HG02798 (cell line): Measurements from ENCODE around the gene MDFIC.

Experiments used
- ATAC-seq: cut with Tn5 transposase; IDR thresholded peaks from one replicate; pipeline ENCODE4 v1.9.1; 2021; ENCODE audit warnings: mild to moderate bottlenecking; ENCODE audit not compliant: unreplicated experiment, poor library complexity

The MDFIC gene

DNA sequence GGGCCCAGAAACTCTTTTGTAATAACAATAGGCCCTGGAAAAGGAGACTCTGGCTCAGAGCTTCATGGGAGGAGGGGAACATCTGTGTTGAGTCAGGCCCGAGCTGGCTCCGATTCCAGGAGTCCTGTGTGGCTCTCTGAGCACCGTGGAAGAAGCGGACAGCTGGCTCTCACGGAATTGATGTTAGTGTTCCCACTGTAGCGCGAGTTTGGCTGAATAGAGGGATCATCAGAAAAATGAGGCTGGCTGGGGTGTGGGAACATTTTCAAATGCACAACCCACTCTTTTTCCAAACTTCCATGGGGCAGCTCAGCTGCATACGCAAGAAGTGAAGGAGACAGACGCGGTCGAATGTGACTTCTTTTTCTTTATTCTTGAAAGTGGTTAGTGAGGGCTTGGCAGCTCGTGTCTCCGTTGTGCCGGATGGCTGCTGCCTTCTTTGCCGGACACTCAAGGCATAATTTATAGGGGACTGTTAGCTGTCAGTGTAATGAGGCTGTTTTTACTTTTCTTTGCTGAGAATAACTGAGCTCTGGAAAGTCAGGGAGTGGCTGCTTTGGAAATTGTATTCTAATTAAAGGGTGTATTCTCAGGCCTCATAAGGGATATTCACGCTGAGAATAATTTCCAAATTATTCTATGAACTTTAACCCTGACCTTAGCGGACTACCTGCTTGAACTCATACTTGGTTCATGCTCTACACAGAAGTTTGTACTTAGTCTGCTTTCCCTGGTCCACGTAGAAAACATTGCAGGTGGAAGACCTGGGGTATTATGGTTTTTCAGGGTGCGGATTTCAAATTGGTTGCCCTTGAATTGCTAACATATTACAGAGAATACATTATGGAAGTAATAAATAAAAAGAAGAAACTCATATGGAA, 23.1 kb downstream of the MDFIC start:
- ATAC-seq, result no peak

DNA sequence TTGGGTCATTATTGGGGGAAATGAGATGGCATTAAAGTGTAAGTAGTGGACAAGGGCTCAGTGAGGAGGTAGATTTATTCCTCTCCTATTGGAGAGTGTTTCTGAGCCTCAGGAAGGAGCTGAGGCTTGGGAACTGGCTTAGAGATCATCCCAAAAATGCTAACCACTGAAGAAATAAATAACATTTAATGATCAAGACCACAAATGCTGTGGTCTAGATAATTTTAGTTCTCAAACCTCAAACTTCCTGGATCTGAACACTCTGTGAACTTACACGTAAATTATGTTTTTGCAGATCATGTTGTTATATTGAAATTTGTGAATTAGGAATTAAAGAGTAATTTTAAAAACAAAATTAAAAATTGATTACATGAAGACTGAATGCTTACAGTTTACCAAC, 27.3 kb downstream of the MDFIC start:
- ATAC-seq, result no peak

DNA sequence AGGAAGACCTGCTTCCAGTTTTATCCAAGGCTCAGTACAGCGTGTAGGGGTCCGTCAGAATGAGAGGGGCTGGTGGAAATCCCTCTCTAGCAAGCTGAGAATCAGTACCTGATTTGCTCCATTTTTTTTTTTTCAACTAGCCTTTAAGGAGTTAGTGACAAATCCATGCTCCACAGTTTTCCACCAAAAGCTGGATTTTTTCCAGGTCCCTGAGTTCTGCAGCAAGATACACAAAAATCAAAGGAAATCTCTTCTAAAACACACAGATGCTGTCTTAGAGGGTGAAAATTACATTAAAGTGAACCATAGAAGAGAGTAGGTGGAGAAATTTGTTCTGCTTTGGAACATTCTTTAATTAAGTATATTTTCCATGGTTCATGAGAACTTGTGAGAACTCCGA, 30.4 kb downstream of the MDFIC start:
- ATAC-seq, result no peak

DNA sequence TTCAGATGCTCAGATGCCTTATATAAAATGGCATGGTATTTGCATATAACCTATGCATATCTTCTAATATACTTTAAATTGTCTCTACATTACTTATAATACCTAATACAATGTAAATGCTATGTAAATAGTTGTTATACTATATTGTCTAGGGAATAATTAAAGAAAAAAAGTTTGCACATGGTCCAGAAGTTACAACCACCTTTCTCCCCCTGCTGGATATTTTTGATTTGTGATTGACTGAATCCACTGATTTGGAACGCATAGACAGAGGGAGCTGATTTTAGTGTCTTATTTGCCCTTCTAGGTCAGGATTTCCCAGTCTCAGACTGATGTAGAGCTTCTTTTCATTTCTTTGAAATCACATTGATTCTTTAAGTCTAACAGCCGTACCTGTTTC, 31.8 kb downstream of the MDFIC start:
- ATAC-seq, result no peak

DNA sequence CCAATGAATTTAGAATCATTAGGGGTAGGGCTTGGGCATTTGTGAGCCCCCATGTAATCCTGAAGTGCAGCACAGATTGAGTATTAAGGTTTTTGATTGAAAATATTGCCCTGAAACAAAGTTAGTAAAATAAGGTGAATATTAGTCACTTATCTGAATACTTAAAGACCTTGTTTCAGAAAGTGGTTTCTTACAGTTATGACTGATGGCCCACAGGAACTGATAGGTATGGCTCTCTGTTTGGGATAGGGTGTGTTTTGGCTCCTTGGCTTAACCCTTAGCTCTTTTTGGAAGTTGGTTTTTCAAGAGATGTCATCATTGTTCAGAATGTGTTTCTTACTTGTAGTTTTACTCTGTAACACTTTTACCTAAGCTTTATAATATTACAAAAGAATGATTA, 34.8 kb downstream of the MDFIC start:
- ATAC-seq, result peak; percentile 38

DNA sequence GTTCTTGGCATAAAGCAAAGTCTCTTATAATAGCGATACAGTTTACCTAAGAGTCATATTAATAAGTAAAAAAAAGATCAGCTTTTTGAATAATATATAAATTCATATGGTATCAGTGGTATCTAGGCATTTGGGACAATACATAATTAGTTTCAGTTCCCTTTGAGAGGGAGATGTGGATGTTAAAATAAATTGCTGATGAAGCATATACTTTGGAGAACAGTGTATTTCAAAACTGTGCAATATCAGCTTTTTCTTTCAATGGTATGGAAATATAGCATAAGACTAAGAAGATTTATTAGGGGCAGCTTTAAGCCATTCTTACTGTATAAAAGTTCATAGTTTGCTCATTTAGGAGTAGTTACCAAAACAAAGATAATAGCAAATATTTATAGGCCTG, 35.5 kb downstream of the MDFIC start:
- ATAC-seq, result no peak

DNA sequence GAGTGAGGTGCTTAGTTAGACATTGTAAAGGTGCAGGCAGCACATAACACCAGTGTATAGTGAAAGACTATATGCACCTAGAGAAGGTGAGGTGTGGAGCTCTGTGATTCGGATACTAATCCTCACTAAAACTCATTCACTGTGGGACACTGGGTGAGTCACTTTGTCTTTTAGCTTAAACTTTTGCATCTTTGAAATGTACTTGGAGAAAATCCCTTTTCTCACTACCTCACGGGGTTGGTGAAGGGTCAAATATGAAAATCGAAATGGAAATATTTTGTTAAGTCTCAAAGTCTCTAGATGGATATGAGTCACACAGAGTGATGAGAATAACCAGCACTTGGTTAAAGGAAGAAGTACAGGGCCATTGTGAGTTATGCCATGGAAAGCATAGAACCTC, 38.0 kb downstream of the MDFIC start:
- ATAC-seq, result peak; percentile 77

DNA sequence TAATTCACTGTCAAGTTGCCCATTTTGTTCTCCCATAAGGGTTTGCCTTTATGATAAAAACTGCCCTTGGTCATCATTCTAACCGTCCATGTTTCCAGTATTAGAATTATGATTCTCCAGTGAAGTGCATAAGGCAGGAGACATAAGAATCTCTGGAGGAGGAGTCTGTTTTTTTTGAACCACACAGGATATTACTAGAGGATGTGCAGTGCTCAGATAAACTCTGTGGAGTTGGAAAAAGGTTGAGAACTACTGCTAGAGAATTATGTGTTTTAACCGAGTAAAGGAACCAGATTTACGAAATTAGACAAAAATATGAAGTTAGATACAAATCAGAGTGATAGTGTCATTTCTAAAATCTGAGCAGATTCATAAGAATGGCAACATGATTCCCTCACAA, 40.5 kb downstream of the MDFIC start:
- ATAC-seq, result no peak

DNA sequence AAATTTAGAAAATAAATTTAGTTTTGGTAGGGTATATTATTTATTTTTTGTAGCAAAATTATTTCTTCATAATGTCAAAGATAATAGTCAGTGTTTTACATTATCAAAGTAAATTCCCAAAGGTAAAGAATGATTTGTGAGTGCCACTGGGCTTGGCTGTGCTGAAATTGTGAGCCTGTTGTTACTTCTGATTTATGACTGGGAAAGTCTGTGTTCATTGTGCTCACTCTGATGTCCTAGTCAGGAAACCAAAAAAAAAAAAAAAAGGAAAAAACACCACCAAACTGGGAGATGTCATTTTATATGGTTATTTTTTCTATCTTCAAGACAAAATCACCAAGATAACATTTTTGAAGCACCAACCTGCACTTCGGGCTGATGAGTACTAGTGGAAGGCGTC, 44.3 kb downstream of the MDFIC start:
- ATAC-seq, result no peak

DNA sequence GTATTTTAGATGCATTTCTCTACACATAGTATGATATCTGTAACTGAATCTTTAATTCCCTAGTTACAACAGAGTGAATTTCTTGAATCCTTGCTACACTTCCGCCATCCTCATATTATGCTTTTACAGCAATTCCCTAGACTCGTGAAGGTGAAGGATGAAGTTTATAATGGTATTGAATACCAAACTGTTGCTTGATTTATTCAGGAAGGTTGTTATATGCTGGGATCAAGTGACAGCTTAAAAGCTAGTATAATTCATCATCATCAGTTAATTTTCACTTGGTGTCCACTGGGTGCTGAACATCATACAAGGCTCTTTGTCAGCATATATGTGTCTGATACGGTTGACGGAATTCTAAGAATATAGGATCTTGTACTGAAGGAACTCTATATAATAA, 47.2 kb downstream of the MDFIC start:
- no peak for ATAC-seq

DNA sequence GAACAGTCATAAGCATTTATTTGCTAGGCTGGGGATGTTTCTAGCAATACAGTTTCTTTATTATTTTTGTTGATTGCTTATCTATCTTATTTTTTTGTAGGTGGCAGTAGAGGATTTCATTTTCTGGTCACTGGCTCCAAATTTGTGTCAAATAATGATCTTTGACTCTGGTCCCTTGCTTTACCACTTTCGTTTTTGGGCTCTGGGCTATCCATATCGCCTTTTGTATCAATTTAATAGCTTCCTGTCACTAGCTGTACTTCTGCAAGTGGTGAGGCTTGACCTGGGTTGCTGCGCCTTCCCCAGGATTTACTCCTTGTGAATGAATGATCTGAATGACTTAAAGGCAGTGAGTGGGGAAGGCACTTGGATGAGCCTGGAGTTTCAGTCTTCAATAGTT, 48.4 kb downstream of the MDFIC start:
- no peak for ATAC-seq

DNA sequence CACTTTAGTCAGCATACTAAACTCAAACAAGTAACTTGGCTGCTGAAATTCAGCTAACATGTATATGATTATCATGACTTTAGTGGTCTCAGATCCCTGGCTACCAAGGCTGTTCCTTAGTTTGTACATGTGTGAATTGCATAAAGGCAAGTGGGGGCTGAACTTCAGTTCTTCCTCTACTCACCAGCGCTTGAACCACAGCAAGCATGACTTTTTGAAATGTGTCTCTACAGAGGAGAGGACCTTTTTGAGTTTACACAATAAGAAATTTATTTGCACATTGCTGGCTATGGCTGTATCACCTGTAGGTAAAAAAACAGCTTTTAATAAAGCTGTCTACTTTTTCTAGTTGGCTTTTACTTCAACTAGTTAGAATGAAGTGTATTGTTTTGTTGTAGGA, 48.8 kb downstream of the MDFIC start:
- ATAC-seq, result no peak

DNA sequence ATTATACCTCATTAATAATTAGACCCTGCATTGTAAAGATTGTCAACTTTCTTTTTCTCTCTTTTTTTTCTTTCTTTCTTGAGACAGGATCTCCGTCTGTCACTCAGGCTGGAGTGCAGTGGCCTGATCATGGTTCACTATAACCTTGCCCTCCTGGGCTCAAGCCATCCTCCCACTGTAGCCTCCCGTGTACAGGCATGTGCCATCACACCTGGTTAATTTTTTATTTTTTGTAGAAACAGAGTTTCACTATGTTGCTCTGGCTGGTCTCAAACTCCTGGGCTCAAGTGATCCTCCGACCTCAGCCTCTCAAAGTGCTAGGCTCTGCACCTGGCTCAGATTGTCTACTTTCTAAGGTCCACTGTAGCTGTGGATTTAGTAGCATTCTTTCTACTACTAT, 50.7 kb downstream of the MDFIC start:
- ATAC-seq, result no peak

DNA sequence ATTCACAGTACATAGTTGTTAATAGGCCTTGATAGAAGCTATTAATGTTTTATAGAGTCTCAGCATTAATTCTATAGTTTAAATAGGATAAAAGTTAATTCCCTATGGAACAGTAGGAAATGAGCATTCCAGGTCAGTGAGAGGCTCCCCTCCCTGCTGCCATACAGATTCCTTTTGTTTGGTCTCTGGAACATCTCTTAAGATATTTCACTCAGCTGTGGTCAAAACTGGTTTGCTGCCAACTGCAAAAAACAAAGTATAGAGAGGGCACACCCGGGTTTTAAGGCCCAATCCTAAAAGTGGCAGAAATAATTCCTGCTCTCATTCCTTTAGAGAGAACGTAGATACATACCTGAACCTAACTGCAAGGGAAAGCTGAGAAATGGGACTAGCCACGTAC, 51.3 kb downstream of the MDFIC start:
- ATAC-seq, result no peak

DNA sequence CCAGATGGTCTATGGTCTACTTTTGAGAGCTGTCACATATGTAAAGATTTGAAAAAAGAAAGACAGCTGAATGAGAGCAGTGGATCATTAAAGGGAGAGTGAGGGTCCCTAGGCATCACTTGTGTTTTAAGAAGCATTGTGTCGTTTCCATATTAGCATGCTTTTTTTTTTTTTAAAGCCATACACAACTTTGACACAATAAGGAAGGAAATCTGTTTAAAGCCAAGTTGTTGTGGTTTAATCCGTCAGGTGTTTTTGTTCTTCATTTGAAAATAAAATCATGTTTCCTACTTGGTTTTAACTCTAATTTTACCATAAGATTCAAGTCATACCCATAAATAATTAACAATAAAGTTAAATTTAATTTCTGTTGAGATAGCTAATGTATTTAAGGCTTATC, 53.5 kb downstream of the MDFIC start:
- ATAC-seq, result no peak

DNA sequence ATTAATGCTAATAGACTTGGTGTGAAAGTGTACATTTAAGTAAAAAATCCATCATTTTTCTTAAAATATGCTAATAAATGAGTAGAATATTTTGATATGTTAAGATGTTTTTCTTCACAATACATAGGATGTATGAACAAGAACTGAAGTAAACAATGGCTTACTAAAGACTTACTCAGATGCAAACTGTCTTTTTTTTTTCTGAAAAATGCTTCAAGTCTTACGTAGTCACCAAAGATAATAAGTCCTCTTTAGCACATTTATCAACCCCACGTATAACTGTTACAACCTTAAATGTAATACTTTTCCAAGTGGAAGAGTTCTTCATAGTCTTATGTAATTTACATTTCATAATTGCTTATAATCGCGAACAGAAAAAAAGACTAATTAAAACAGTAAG, 54.8 kb downstream of the MDFIC start:
- ATAC-seq, result no peak

DNA sequence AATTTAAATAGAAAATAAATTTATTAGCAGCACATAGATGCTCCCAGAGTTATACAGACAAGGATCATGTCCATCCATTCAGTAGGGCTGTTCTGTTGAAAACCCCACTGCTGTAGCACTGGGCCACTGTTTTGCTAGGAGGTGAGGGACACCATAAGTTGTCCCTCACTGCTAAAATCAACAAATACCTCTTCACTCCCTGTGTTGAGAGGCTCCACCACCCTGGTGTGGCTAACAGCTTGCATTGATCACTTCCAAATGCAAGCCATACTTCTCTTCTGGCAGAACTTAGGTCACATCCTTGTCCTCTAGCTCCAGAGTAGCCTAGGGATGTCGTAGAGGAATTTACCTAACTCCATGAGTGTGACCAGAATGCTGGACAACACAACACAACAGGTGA, 55.4 kb downstream of the MDFIC start:
- ATAC-seq, result no peak

DNA sequence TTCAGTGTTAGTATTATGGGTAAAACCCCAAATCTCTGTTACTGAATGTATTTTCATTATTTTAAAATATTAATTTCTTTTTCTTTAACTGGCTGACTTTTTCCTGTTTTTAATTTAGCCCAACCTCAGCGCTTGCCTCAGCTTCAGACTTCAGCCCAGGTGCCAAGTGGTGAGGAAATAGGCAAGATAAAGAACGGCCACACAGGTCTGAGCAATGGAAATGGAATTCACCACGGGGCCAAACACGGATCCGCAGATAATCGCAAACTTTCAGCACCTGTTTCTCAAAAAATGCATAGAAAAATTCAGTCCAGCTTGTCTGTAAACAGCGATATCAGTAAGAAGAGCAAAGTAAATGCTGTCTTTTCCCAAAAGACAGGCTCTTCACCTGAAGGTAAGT, 57.5 kb downstream of the MDFIC start:
- no peak for ATAC-seq

DNA sequence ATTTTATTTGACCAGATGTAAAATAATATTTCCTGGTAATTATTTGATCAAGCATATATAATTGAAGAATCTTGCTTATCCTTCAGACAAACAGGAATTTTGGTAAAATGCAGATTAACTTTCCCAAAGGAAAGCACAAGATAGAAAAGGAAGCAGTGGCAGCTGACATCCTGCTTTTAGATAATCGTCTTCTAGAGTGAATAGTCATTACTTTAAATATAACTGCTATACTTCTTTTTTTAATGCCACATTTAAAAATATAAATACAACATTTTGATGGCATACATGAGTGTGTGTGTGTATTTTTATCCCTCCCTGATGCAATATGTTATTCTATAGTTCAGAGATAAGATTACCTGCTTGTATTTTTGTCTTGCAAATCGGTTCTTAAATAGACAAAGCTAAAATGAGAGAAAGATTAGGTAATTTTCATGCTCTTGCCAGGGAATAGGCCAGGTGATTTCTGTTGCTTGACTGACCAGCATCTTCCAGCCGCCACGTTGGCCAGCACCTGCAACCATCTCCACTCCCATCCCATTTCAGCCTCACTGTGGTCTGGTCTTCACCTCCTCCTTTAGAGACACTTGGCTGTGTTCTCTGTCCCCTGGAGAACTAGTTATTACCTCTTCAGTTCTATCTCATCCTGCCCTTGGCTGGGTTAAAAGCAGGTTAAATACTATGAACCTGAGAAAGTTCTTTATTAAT, 58.1 kb downstream of the MDFIC start:
- ATAC-seq, result no peak

DNA sequence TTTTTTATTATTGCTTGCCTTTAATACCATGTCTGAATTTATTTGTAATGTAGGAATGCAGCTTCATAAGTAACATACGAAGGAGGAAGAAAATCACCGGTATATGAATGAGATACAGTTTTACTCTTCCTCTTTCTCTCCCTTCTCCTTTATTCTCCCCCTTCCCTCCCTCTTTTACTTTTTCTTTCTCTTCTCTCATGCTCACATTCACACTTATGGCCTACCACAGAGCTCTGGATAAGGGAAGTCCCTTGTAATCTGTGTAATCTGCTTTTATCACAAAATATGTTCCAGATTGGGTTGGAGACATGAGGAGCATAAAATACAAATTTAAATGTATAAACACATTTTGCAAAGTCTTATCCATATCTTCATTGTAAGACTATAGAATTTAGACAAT, 59.4 kb downstream of the MDFIC start:
- no peak for ATAC-seq

DNA sequence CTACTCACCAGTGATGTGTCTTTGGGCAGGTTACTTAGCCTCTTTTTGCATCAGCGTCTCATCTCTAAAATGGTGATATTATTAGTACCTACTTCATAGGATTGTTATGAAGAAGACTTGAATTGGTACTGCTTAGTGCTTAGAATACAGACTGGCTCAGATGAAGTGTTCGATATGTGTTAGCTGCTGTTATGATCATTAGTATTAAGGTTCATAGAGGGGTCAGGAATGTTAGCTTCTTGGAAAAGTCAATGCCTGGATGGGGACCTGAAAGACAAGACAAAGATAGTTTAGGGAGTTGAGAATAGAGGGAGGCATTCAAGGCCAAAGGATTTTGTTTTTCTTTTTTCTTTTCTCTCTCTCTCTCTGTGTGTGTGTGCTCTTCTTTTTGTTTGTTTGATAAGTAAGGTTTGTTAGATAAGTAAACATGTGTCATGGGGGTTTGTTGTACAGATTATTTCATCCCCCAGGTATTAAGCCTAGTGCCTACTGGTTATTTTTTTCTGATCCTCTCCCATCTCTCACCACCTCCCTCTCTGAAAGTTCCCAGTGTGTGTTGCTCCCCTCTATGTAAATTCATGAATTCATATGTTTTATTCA, 63.3 kb downstream of the MDFIC start:
- ATAC-seq, result no peak
